Effector memory CD4-positive, alpha-beta T cell (primary cell): ENCODE data around the gene HLA-DQA1.
"Not testable (repeated sequence)": the region's sequence is repeated elsewhere in the genome, so short reads cannot be mapped to it uniquely, and the experiment has no call there.

ENCODE experiments used
- DNase-seq, 3 donors: peaks; one replicate each; pipeline ENCODE4 v3.0.0-alpha.2; 2020
- H3K27ac ChIP-seq: 2 replicates; pipeline ENCODE4 v1.7.0; 2013; ENCODE audit warnings: mild to moderate bottlenecking, low read length, moderate library complexity; ENCODE audit not compliant: insufficient read depth, poor library complexity, severe bottlenecking
- H3K27me3 ChIP-seq: replicated peaks from 2 replicates; pipeline ENCODE4 v1.7.0; 2013; ENCODE audit warnings: mild to moderate bottlenecking, low read length; ENCODE audit not compliant: insufficient read depth, control insufficient read depth, poor library complexity, severe bottlenecking
- H3K36me3 ChIP-seq: 2 replicates; pipeline ENCODE4 v1.7.0; 2013; ENCODE audit warnings: mild to moderate bottlenecking, low read length, moderate library complexity; ENCODE audit not compliant: control insufficient read depth, insufficient read depth
- H3K4me1 ChIP-seq: 2 replicates; pipeline ENCODE4 v1.7.0; 2013; ENCODE audit warnings: low read length, mild to moderate bottlenecking; ENCODE audit not compliant: control insufficient read depth, insufficient read depth, poor library complexity, severe bottlenecking
- H3K4me3 ChIP-seq: 2 replicates; pipeline ENCODE4 v1.7.0; 2013; ENCODE audit warnings: low read length, low read depth, mild to moderate bottlenecking; ENCODE audit not compliant: insufficient read depth, poor library complexity, severe bottlenecking
- H3K9me3 ChIP-seq: 2 replicates; pipeline ENCODE4 v1.7.0; 2013; ENCODE audit warnings: mild to moderate bottlenecking, low read length, moderate library complexity; ENCODE audit not compliant: control insufficient read depth
- total RNA-seq, 3 donors: gene quantifications; one replicate each; lab custom pipeline; 2026; lab: John Stamatoyannopoulos, UW

HLA-DQA1 gene
- 2.6 to 13.2 (median 12.2) reads per million in 3 donors for total RNA-seq

DNA sequence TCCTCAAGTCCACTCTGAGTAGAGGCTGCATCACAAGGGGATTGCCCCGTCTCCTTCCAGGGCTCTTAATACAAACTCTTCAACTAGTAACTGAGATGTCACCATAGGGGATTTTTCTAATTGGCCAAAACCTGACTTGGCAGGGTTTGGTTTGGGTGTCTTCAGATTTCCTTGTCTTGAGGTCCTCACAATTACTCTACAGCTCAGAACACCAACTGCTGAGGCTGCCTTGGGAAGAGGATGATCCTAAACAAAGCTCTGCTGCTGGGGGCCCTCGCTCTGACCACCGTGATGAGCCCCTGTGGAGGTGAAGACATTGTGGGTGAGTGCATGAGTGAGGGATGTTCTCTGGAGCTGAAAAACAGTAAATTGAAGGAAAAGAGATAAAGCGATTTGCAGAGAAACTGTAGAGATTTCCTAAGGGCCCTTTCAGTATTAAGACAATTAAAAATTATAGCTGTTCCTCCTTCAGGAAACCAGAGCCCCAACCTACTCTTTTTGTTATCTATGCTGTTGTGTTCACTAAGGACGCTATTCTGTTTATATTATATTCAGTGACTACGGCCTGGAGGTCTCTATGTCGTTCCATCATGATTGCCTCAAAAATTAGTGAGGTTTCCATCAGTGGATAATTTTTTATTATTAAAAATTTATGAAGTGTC, at the start of gene HLA-DQA1:
HLA-DQA1 (plus strand) TSS at position 188 of the 662 bp plus-strand sequence; CDS start at position 241, 53 bp downstream.
- Histone ChIP-seq H3K36me3 (no peaks in the 10 kb centered on the region), H3K9me3 (no peaks in the 10 kb centered on the region)
- DNase-seq = no peak

GRCh38 chr6:32588156-32588555, 49.0 kb upstream of the HLA-DQA1 start:
- no peak overlapping the region for H3K27ac ChIP-seq
- no peak for DNase-seq
- H3K27me3 ChIP-seq = no peaks in the 10 kb centered on the region
- no peaks in the 10 kb centered on the region for H3K4me1 ChIP-seq
- no peak overlapping the region for H3K4me3 ChIP-seq
- H3K9me3 ChIP-seq = no peaks in the 10 kb centered on the region
- no peaks in the 10 kb centered on the region for H3K36me3 ChIP-seq

More for the DNA sequence above, at the start of gene HLA-DQA1:
- H3K4me1 ChIP-seq = no peaks in the 10 kb centered on the region
- no peak within 1 kb of the TSS for H3K4me3 ChIP-seq
- no peaks in the 10 kb centered on the region for H3K27me3 ChIP-seq
- no peak within 1 kb of the TSS for H3K27ac ChIP-seq

- H3K27ac ChIP-seq = no peak within 1 kb of the TSS
- H3K4me3 ChIP-seq = no peak within 1 kb of the TSS
- no peaks in the 10 kb centered on the region for H3K4me1 ChIP-seq
- H3K27me3 ChIP-seq = no peaks in the 10 kb centered on the region
- no peaks in the 10 kb centered on the region for H3K36me3 ChIP-seq
- DNase-seq = peak in 1 of 3 donors; percentile 5
- no peaks in the 10 kb centered on the region for H3K9me3 ChIP-seq
Measured at GRCh38 chr6:32589596-32590449, 47.4 kb upstream of the HLA-DQA1 start, which contains the start of gene HLA-DRB1. HLA-DRB1 (minus strand) TSS chr6:32589848; CDS start chr6:32589742, 106 bp downstream.

DNA sequence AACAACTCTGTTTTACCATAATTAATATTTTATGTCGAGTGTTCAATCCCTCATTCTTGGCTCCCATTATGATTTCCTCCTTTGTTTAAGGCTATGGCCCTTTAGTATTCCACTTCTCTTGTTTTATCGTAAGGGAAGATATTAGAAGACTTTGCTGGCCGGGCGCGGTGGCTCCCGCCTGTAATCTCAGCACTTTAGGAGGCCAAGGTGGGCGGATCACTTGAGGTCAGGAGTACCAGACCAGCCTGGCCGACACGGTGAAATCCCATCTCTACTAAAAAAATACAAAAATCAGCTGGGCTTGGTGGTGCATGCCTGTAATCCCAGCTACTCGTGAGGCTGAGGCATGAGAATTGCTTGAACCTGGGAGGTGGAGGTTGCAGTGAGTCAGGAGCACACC, 46.5 kb upstream of the HLA-DQA1 start:
- not testable (repeated sequence) for H3K4me1 ChIP-seq, DNase-seq, H3K27ac ChIP-seq

DNA sequence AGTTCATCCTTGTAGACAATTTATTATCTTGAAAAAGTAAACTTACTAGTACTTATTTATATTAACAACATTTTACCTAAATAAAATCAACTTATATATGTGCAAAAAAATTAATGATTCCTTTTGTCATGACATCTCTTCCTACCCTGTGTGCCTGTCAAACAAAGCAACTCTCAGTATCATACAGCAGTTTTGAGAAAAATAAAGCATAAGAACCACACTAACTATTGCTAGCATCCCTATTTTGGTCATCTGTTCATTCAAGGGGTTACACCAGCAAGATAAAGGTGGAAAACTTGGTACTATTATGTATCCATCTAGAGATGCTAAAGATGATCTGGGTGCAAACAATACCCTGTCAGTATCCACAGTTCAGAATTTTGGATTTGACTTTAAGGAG, 40.2 kb upstream of the HLA-DQA1 start:
- Histone ChIP-seq H3K4me3 (no peak overlapping the region), H3K9me3 (no peaks in the 10 kb centered on the region), H3K36me3 (no peaks in the 10 kb centered on the region), H3K4me1 (no peaks in the 10 kb centered on the region), H3K27me3 (no peaks in the 10 kb centered on the region), H3K27ac (no peak overlapping the region)
- DNase-seq = no peak

More for the DNA sequence above, 46.5 kb upstream of the HLA-DQA1 start:
- not testable (repeated sequence) for H3K36me3 ChIP-seq, H3K4me3 ChIP-seq, H3K9me3 ChIP-seq, H3K27me3 ChIP-seq

- H3K36me3 ChIP-seq = no peaks in the 10 kb centered on the region
- H3K27ac ChIP-seq = no peak overlapping the region
Measured at GRCh38 chr6:32602383-32602782, 34.8 kb upstream of the HLA-DQA1 start.

GRCh38 chr6:32603222-32603621, 34.0 kb upstream of the HLA-DQA1 start:
- no peak for DNase-seq
- H3K4me3 ChIP-seq = no peak overlapping the region

More at GRCh38 chr6:32602383-32602782, 34.8 kb upstream of the HLA-DQA1 start:
- Histone ChIP-seq H3K4me1 (peaks cover 4% of the 10 kb centered on the region), H3K4me3 (no peak overlapping the region), H3K27me3 (no peaks in the 10 kb centered on the region), H3K9me3 (no peaks in the 10 kb centered on the region)
- no peak for DNase-seq

DNA sequence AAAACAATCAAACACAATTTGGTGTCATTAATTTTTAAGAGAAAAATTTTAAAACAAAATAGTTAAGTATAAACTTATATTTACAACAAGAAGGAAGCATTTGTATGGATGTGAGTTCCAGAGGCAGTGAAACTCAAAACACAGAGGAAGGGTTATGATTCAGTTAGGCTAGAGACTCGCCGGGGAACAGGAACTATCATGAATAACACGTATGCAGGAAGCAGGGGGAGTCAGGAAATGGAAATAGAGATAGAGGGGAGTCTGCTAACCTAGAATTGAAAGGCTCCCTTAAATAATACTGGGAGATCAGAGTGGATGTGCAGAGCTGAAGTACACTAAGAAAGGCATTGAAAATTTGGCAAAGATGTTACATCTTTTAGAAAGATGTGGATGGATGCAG, 33.3 kb upstream of the HLA-DQA1 start:
- DNase-seq = no peak
- H3K4me1 ChIP-seq = peaks cover 4% of the 10 kb centered on the region
- H3K27me3 ChIP-seq = no peaks in the 10 kb centered on the region
- H3K9me3 ChIP-seq = no peaks in the 10 kb centered on the region
- H3K4me3 ChIP-seq = no peak overlapping the region
- H3K27ac ChIP-seq = no peak overlapping the region
- H3K36me3 ChIP-seq = no peaks in the 10 kb centered on the region

More at GRCh38 chr6:32603222-32603621, 34.0 kb upstream of the HLA-DQA1 start:
- no peaks in the 10 kb centered on the region for H3K36me3 ChIP-seq
- peaks cover 4% of the 10 kb centered on the region for H3K4me1 ChIP-seq
- H3K27ac ChIP-seq = no peak overlapping the region
- H3K9me3 ChIP-seq = no peaks in the 10 kb centered on the region
- no peaks in the 10 kb centered on the region for H3K27me3 ChIP-seq

GRCh38 chr6:32604434-32604877, 32.8 kb upstream of the HLA-DQA1 start:
- H3K4me1 ChIP-seq = peaks cover 4% of the 10 kb centered on the region
- no peaks in the 10 kb centered on the region for H3K9me3 ChIP-seq
- H3K4me3 ChIP-seq = no peak overlapping the region
- no peaks in the 10 kb centered on the region for H3K36me3 ChIP-seq
- H3K27ac ChIP-seq = no peak overlapping the region
- no peak for DNase-seq
- H3K27me3 ChIP-seq = no peaks in the 10 kb centered on the region
